Stimulated activated CD4-positive, alpha-beta T cell treated with anti-CD3 and anti-CD28 coated beads, Interleukin-15, amount 100 ng/mL, for 48 hours (primary cell): ENCODE data around the gene SLITRK3.
"Not testable (repeated sequence)": the region's sequence is repeated elsewhere in the genome, so short reads cannot be mapped to it uniquely, and the experiment has no call there.

ENCODE experiments used
- DNase-seq, 2 donors: peaks; one replicate each; pipeline ENCODE4 v3.0.0-alpha.2; 2020; ENCODE audit warnings: low read depth in 2 of 2

The SLITRK3 gene

GRCh38 chr3:165192610-165193192 lies 3.5 kb downstream of the SLITRK3 start:
- DNase-seq: no peak

DNA sequence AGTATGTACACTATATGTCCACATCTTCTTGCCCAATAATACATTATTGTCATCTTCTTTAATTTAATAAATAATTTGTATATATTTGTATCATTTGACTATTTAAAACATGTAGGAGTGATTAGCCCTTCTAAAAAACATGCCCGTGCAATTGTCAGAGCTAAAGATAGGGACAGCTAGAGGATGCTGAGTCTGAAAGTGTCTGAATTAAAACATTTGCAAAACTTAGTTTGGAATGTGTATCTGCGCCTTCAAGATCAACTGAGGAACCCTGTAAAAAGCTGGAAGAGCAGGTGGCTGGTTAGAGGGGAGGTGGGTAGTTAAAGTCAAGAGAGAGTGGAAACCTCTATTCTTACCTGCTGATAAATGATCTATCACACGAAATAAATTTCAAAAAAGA lies 4.7 kb downstream of the SLITRK3 start:
- DNase-seq: no peak

DNA sequence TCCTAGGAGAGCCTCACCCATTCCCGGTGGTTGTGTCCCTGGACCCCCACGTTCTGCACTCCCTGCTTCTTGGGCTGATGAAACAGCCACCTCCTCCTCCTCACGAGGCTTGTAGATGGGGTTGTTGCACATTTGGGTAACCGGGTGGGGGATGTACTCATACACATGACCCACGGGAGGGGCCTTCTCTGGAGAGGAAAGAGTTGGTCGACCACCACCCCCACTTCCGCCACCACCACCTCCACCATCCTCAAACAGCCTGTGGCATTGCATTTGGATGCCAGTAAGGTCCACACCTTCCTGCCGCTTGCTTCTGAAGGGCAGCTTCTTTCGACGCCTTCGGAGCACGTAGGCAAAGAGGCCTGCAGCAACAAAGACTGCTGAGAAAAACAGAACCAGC lies 7.7 kb downstream of the SLITRK3 start:
- DNase-seq: no peak

GRCh38 chr3:165185707-165186327 lies 10.4 kb downstream of the SLITRK3 start:
- no peak for DNase-seq

DNA sequence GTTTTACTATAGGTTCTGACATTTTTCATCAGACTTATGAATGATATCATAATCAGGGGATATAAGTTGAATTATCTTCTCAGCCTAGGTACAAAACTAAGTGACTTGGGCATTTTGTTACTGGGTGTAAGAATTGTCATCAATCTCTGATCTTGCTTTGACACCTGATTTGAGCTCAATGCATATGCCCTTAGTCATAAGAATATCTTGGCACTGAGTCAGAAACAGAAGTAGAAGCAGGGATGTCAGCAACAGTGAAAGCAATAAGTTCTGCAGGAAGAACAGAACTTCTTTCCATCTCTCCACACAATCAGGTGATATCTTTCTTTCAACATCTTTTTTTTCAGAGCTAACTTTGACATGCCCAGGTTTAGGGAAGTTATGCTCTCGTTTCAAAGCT lies 14.6 kb downstream of the SLITRK3 start:
- no peak for DNase-seq

DNA sequence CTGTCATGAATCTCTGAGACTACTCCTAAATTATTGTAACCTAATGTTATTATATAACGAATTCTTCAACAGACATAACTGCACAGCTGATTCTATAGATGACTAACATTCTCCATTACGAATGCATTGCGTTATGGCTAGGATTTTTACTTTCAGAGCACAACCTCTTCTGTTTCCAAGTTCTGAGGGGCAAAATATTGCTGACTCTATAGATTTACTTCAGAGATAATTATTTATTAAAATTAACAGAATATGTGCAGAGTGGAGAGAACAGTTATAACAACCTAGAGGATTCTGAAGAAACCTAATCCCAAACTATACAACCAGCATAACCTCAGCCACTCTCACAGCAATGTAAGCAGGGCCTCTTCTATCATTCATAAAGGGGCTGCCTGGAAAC lies 25.9 kb downstream of the SLITRK3 start:
- no peak for DNase-seq

DNA sequence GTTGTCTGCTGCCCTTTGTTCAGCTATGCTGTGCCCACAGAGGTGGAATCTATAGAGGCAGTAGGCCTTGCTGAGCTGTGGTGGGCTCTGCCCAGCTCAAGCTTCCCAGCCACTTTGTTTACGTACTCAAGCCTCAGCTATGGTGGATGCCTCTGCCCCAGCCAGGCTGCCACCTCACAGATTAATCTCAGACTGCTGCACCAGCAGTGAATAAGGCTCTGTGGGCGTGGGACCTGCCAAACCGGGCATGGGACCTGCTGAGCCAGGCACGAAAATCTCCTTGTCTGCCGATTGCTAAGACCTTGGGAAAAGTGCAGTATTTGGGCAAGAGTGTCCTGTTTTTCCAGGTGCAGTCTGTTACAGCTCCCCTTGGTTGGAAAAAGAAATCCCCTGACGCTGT lies 26.8 kb downstream of the SLITRK3 start:
- no peak for DNase-seq

DNA sequence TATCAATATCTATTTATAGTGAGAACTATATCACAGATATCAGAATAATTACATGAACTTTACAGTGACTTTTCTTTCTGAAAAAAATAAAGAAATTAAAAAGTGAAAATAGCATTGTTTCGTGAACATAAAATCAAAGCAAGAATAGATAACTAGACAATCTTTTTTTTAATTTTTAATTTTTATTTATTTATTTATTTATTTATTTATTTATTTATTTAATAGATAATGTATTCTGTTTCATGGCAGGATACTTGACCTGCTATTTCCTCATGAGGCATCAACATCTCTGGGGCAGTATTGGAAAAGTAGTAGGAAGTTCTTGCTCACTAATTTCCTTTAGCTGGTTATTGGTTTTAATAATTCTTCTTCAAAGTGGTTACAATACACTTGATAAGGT lies 33.3 kb downstream of the SLITRK3 start:
- DNase-seq: no peak

- DNase-seq: no peak
Measured at GRCh38 chr3:165159760-165160421, 36.3 kb downstream of the SLITRK3 start.

- DNase-seq: no peak
Measured at GRCh38 chr3:165158011-165158410, 38.2 kb downstream of the SLITRK3 start.

DNA sequence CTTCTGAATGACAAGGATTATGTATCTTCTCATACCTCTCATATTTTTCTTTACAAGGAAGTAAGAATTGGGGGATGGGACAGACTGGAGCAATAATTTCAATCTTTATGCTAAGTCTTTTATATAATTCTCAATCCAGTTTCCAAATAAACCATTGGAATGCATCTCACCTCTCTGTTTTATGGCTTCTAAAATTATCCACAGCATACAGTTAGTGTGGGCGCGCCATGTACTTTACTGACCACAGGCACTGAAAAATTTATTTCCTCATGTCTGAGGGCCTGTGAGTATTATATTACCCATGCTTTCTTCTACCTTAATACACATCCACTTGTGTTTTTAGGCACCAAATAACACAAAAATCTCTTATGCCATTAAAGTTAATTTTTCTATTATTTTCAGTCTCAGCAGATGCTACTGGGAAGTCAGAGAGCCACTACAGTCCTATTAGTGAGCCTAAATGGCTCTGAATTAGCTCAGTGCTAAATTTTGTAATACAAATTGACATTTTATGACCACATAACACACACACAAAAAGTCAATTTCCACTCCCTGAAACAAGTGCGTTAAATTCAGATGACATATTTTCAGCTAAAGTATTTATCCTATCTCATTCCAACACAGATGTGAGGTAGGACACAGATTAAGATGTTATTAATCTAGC lies 39.3 kb downstream of the SLITRK3 start:
- DNase-seq: no peak

GRCh38 chr3:165148876-165149441 lies 47.2 kb downstream of the SLITRK3 start:
- no peak for DNase-seq

- DNase-seq: no peak
Measured at GRCh38 chr3:165144271-165144670, 51.9 kb downstream of the SLITRK3 start.

- not testable (repeated sequence) for DNase-seq
Measured at GRCh38 chr3:165139918-165140317, 56.3 kb downstream of the SLITRK3 start.
